Gastrocnemius medialis (tissue), 4 donors: ENCODE data around the gene GPR68. TPM values are rescaled to one million over a fixed set of nuclear protein-coding genes. Genes with fewer than 3 reads are reported as not detected.

Experiments
- ATAC-seq, 2 donors: fragments of 150-250 bp; one replicate each; pipeline ENCODE4 v1.9.1; 2016
- DNase-seq, 2 donors: peaks; one replicate each; pipeline ENCODE4 v3.0.0-alpha.2; 2019
- H3K27ac ChIP-seq, 4 donors: fragments of 200-600 bp; sonication (generic); 1 replicate in 1 of 4; 2 replicates in 3 of 4; pipeline ENCODE4 v1.5.1; 2016 to 2018; ENCODE audit warnings: mild to moderate bottlenecking in 2 of 4, moderate library complexity in 1 of 4
- H3K27me3 ChIP-seq, 3 donors: fragments of 200-600 bp; sonication (generic) in 2 of 3; 1 replicate in 1 of 3; 2 replicates in 2 of 3; pipeline versions ENCODE4 v1.5.1 to v1.6.0; 2016 to 2019; ENCODE audit warnings: mild to moderate bottlenecking in 1 of 3, moderate library complexity in 1 of 3
- H3K36me3 ChIP-seq, 2 donors: fragments of 200-600 bp; sonication (generic) in 1 of 2; one replicate each; pipeline ENCODE4 v1.5.1; 2017 to 2018
- H3K4me1 ChIP-seq, 2 donors: fragments of 200-600 bp; sonication (generic) in 1 of 2; one replicate each; pipeline ENCODE4 v1.5.1; 2016 to 2017; ENCODE audit warnings: mild to moderate bottlenecking in 2 of 2
- H3K4me3 ChIP-seq, 4 donors: fragments of 200-600 bp; sonication (generic) in 3 of 4; 1 replicate in 1 of 4; 2 replicates in 3 of 4; pipeline ENCODE4 v1.5.1; 2016 to 2019; ENCODE audit warnings: mild to moderate bottlenecking in 2 of 4
- H3K9me3 ChIP-seq, 3 donors: fragments of 200-600 bp; sonication (generic) in 2 of 3; 1 replicate in 1 of 3; 2 replicates in 2 of 3; pipeline ENCODE4 v1.5.1; 2016 to 2019
- POLR2A ChIP-seq, 2 donors: fragments of 450-650 bp; IDR thresholded peaks; one replicate each; pipeline ENCODE4 v1.6.1; 2017; ENCODE audit warnings: antibody characterized with exemption in 2 of 2, mild to moderate bottlenecking in 2 of 2, moderate library complexity in 2 of 2
- in situ Hi-C, 4 donors: fragments of 200-750 bp; cut with MboI; loops; one replicate each; pipeline versions ENCODE4 v1.15.0 to v1.8.0; 2017; ENCODE audit warnings: low sequenced_read_pairs in 4 of 4
- intact Hi-C: fragments of 100-400 bp; cut with DNase I; formaldehyde crosslinking; loops from one replicate; pipeline ENCODE4 v1.15.1; 2023; ENCODE audit warnings: low total_unique reads
- total RNA-seq, 4 donors: library from RNA; depleted of rRNA; stranded (reverse); fragments of >200 nt; gene quantifications; one replicate each; pipeline versions ENCODE4 v1.1.0 to v1.2.3, GENCODE V29; 2016
- TF ChIP-seq, protein P1 (sequence below), 5 experiments: fragments of 450-650 bp in 3 of 5; fragments of 200-600 bp in 2 of 5; sonication (generic) in 2 of 5; IDR thresholded peaks in 4 of 5; conservative IDR thresholded peaks in 1 of 5; 1 replicate in 4 of 5; 2 replicates in 1 of 5; pipeline ENCODE4 v1.5.1; 2016 to 2019; ENCODE audit warnings: antibody characterized with exemption in 5 of 5, mild to moderate bottlenecking in 3 of 5, moderate library complexity in 3 of 5

GPR68 gene
- total RNA-seq, 4 donors from 2014 or later = 0.07 TPM; not detected in 3

- TF ChIP-seq POLR2A (IDR thresholded peaks at IDR 0.05) = no peak
- TF ChIP-seq, protein P1, sequence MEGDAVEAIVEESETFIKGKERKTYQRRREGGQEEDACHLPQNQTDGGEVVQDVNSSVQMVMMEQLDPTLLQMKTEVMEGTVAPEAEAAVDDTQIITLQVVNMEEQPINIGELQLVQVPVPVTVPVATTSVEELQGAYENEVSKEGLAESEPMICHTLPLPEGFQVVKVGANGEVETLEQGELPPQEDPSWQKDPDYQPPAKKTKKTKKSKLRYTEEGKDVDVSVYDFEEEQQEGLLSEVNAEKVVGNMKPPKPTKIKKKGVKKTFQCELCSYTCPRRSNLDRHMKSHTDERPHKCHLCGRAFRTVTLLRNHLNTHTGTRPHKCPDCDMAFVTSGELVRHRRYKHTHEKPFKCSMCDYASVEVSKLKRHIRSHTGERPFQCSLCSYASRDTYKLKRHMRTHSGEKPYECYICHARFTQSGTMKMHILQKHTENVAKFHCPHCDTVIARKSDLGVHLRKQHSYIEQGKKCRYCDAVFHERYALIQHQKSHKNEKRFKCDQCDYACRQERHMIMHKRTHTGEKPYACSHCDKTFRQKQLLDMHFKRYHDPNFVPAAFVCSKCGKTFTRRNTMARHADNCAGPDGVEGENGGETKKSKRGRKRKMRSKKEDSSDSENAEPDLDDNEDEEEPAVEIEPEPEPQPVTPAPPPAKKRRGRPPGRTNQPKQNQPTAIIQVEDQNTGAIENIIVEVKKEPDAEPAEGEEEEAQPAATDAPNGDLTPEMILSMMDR (IDR thresholded peaks at IDR 0.05 in 4 of 5, conservative IDR thresholded peaks at IDR 0.05 in 1 of 5) = peak; percentile 75 to 84 (median 80)
- H3K4me3 ChIP-seq = no peak overlapping the region
- H3K27me3 ChIP-seq = no peaks in the 10 kb centered on the region
- intact Hi-C loops (loop anchor here (1.0 to 2.0 kb wide), 2 partner anchors 109 to 384 kb away; no protein-coding TSS in a partner anchor), in situ Hi-C loops (loop anchor here (5.0 to 25.0 kb wide), 7 partner anchors 99 to 384 kb away; partner anchors contain the start of gene RPS6KA5 (in 1 of the 4))
- ATAC-seq (peak; percentile 62), DNase-seq (peak in 1 of 2 donors; percentile 53)
- no peaks in the 10 kb centered on the region for H3K9me3 ChIP-seq
- no peaks in the 10 kb centered on the region for H3K36me3 ChIP-seq
- H3K4me1 ChIP-seq = no peaks in the 10 kb centered on the region
- no peak overlapping the region for H3K27ac ChIP-seq
These were observed 42.0 kb upstream of the GPR68 start for GRCh38 chr14:91286530-91286937.

- TF ChIP-seq POLR2A (IDR thresholded peaks at IDR 0.05) = no peak
- TF ChIP-seq, protein P1 (IDR thresholded peaks at IDR 0.05 in 4 of 5, conservative IDR thresholded peaks at IDR 0.05 in 1 of 5) = no peak
- H3K27me3 ChIP-seq = no peaks in the 10 kb centered on the region
- in situ Hi-C loops = loop anchor here (5.0 to 25.0 kb wide), 7 partner anchors 98 to 383 kb away; partner anchors contain the start of gene RPS6KA5 (in 1 of the 4)
- H3K9me3 ChIP-seq = no peaks in the 10 kb centered on the region
- no peaks in the 10 kb centered on the region for H3K4me1 ChIP-seq
- H3K27ac ChIP-seq = no peak overlapping the region
- ATAC-seq = no peak
- H3K4me3 ChIP-seq = no peak overlapping the region
- no peak for DNase-seq
- no peaks in the 10 kb centered on the region for H3K36me3 ChIP-seq
- intact Hi-C loops = no loop called here
These were observed 40.5 kb upstream of the GPR68 start for GRCh38 chr14:91284791-91285548.

DNA sequence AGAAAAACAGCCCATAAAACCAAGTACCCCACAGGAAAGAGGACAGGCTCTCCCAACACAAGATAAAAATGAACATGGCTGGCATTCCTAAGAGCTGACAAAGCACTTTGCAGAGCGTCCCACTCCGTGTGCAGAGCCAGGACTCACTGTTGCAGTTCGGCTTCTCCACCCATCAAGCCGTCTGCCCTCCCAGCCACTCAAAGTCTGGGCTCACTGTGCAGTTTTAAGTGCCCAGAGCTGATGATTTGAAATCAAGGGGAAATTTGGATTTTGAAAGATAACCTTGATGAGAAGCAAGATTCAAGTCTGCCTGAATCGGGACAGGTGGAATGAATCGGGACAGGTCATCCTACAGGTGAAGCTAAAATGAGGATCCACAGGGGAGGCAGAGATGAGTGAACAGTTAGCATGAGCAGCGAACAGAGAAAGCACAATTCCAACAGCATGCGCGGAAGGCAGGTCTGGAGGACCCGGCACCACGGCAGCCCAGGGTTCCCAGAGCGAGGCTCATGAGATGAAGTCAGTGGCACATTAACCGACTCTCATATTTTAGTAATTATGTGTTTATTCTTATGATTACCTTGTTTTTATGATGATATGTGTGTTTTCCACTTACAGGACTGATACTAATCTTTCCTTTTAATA is 39.8 kb upstream of the GPR68 start:
- Histone ChIP-seq H3K27me3 (no peaks in the 10 kb centered on the region), H3K27ac (no peak overlapping the region), H3K4me3 (no peak overlapping the region), H3K4me1 (no peaks in the 10 kb centered on the region), H3K36me3 (no peaks in the 10 kb centered on the region), H3K9me3 (no peaks in the 10 kb centered on the region)
- in situ Hi-C loops = loop anchor here (5.0 to 25.0 kb wide), 5 partner anchors 97 to 379 kb away; partner anchors contain the start of gene RPS6KA5 (in 1 of the 4)
- TF ChIP-seq, protein P1 (IDR thresholded peaks at IDR 0.05 in 4 of 5, conservative IDR thresholded peaks at IDR 0.05 in 1 of 5) = no peak
- no peak for TF ChIP-seq POLR2A (IDR thresholded peaks at IDR 0.05)
- intact Hi-C loops = no loop called here
- DNase-seq (no peak), ATAC-seq (no peak)

GRCh38 chr14:91283666-91284065 is 39.2 kb upstream of the GPR68 start:
- TF ChIP-seq, protein P1 (IDR thresholded peaks at IDR 0.05 in 4 of 5, conservative IDR thresholded peaks at IDR 0.05 in 1 of 5) = no peak
- no peak for TF ChIP-seq POLR2A (IDR thresholded peaks at IDR 0.05)
- intact Hi-C loops (no loop called here), in situ Hi-C loops (loop anchor here (5.0 to 25.0 kb wide), 5 partner anchors 96 to 379 kb away; partner anchors contain the start of gene RPS6KA5 (in 1 of the 4))
- DNase-seq (no peak), ATAC-seq (no peak)
- Histone ChIP-seq H3K4me1 (no peaks in the 10 kb centered on the region), H3K27ac (no peak overlapping the region), H3K4me3 (no peak overlapping the region), H3K27me3 (no peaks in the 10 kb centered on the region), H3K36me3 (no peaks in the 10 kb centered on the region), H3K9me3 (no peaks in the 10 kb centered on the region)
